Stimulated activated naive CD8-positive, alpha-beta T cell treated with anti-CD3 and anti-CD28 coated beads, Interleukin-15, Interleukin-2, amounts not matched to agents 100 ng/mL and 50 ng/mL, for 24 hours (primary cell): ENCODE results near the gene INHBE.
"Not testable (repeated sequence)": the region's sequence is repeated elsewhere in the genome, so short reads cannot be mapped to it uniquely, and the experiment has no call there.

ENCODE experiments used
- H3K27ac Mint-ChIP-seq: one replicate; pipeline ENCODE4 v1.8.0; 2021; ENCODE audit warnings: mild to moderate bottlenecking, mixed read lengths
- H3K27me3 Mint-ChIP-seq: one replicate; pipeline ENCODE4 v1.8.0; 2021; ENCODE audit warnings: mixed read lengths
- H3K36me3 Mint-ChIP-seq: one replicate; pipeline ENCODE4 v1.8.0; 2021; ENCODE audit warnings: low read depth, mixed read lengths
- H3K4me1 Mint-ChIP-seq: one replicate; pipeline ENCODE4 v1.8.0; 2021; ENCODE audit warnings: low read depth, mixed read lengths
- H3K4me3 Mint-ChIP-seq: one replicate; pipeline ENCODE4 v1.8.0; 2021; ENCODE audit warnings: mild to moderate bottlenecking, mixed read lengths
- H3K9me3 Mint-ChIP-seq: one replicate; pipeline ENCODE4 v1.8.0; 2021; ENCODE audit warnings: mixed read lengths

INHBE gene

DNA sequence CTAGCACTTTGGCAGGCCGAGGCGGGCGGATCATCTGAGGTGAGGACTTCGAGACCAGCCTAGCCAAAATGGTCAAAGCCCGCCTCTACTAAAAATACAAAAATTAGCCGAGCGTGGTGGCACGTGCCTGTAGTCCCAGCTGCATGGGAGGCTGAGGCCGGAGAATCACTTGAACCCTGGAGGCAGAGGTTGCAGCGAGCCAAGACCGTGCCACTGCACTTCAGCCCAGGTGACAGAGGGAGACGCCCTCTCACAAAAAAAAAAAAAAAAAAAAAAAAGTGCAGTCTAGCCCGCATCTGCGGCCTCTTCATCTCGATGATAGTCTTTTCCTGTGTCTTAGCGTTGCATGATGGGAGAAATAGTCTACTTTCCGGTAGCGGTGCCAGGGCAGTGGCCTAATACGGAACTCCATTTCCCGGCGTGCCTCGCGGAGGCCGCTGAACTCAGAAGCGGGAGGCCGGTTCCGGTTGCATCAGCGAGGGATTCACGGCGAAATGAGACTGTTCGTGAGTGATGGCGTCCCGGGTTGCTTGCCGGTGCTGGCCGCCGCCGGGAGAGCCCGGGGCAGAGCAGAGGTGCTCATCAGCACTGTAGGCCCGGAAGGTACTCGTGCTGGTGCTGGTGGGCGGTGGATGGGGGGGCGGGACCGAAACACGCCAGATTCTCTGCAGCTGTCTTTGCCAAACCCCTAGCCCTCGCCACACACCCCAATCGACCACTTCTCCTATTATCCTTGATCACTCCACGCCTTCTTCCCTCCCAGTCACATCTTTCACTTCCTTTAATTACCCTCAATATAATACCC is 32.7 kb downstream of the INHBE start, which contains the start of gene MARS1:
Gene MARS1 (plus strand): TSS at position 472 of the 805 bp plus-strand sequence. CDS start 23 bp downstream, at position 495.
- Mint-ChIP-seq H3K4me1 (peaks cover 48% of the 10 kb centered on the region), H3K27ac (peak within 1 kb of the TSS; percentile 90), H3K9me3 (no peaks in the 10 kb centered on the region), H3K36me3 (peaks cover 50% of the 10 kb centered on the region), H3K4me3 (peak within 1 kb of the TSS; percentile 90), H3K27me3 (no peaks in the 10 kb centered on the region)

DNA sequence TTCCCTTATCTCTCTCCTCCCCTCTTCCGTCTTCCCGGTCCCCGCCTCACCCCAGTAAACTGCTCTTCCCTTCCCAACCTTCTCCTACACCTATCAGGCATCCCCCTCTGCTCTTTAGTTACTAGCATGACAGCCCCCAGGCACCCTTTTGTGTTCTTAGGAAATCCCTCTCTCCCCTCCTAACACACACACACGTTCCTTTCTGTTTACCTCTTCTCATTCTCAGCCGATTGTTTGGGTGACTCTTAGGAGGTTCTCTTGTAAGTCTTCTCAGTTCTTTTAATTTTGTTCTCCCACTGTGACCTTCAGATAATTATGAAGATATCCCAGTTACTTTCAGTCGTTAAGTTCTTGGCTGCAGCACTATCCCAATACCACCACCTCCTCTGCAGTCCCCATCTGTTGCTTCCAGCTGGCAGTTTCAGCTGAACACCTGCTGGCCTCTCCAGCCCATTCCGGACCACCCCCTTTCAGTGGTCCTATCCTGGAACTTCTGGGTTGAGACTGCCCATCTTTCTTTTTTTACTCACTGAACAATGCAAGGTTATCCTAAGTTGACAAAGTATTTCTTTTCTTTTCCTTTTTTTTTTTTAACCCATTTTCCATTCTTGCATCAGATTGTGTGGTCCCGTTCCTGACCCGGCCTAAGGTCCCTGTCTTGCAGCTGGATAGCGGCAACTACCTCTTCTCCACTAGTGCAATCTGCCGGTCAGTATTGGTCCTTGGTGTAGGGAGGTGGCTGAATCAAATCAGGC is 33.5 kb downstream of the INHBE start:
- Mint-ChIP-seq H3K27ac (peak overlapping the region; percentile 90), H3K27me3 (no peaks in the 10 kb centered on the region), H3K9me3 (no peaks in the 10 kb centered on the region), H3K36me3 (peaks cover 53% of the 10 kb centered on the region), H3K4me3 (peak overlapping the region; percentile 90), H3K4me1 (peaks cover 42% of the 10 kb centered on the region)

DNA sequence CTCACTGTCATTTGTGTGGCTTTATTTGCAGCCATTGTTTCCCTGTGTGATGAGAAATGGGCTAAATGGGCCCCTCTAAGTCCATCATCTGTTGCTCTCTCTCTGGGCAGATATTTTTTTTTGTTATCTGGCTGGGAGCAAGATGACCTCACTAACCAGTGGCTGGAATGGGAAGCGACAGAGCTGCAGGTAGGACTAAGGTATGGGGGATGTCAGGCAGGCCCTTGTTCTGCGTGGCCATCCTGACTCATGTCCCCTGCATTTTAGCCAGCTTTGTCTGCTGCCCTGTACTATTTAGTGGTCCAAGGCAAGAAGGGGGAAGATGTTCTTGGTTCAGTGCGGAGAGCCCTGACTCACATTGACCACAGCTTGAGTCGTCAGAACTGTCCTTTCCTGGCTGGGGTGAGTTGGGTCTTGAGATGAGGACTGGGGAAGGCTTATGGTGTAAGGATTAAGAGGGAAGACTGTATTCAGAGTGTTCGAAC is 34.1 kb downstream of the INHBE start:
- Mint-ChIP-seq H3K4me1 (peaks cover 41% of the 10 kb centered on the region), H3K9me3 (no peaks in the 10 kb centered on the region), H3K36me3 (peaks cover 53% of the 10 kb centered on the region), H3K27ac (peak overlapping the region; percentile 90), H3K27me3 (no peaks in the 10 kb centered on the region), H3K4me3 (peak overlapping the region; percentile 90)

DNA sequence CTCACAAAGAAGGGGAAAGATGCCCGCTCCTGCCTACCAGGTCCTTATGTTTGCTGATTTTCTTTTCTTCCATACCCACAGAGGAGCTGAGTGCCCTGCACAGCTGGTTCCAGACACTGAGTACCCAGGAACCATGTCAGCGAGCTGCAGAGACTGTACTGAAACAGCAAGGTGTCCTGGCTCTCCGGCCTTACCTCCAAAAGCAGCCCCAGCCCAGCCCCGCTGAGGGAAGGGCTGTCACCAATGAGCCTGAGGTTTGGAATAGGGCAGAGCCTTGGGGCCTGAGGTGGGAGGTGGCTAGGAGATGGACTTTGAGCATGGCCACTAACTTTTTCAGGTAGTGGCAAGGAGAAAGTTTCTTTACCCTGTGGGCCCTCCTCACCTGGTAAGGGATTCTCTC is 35.0 kb downstream of the INHBE start:
- H3K4me1 Mint-ChIP-seq = peaks cover 41% of the 10 kb centered on the region
- H3K36me3 Mint-ChIP-seq = peaks cover 53% of the 10 kb centered on the region
- H3K27ac Mint-ChIP-seq = no peak overlapping the region
- H3K27me3 Mint-ChIP-seq = no peaks in the 10 kb centered on the region
- no peaks in the 10 kb centered on the region for H3K9me3 Mint-ChIP-seq
- H3K4me3 Mint-ChIP-seq = peak overlapping the region; percentile 13

DNA sequence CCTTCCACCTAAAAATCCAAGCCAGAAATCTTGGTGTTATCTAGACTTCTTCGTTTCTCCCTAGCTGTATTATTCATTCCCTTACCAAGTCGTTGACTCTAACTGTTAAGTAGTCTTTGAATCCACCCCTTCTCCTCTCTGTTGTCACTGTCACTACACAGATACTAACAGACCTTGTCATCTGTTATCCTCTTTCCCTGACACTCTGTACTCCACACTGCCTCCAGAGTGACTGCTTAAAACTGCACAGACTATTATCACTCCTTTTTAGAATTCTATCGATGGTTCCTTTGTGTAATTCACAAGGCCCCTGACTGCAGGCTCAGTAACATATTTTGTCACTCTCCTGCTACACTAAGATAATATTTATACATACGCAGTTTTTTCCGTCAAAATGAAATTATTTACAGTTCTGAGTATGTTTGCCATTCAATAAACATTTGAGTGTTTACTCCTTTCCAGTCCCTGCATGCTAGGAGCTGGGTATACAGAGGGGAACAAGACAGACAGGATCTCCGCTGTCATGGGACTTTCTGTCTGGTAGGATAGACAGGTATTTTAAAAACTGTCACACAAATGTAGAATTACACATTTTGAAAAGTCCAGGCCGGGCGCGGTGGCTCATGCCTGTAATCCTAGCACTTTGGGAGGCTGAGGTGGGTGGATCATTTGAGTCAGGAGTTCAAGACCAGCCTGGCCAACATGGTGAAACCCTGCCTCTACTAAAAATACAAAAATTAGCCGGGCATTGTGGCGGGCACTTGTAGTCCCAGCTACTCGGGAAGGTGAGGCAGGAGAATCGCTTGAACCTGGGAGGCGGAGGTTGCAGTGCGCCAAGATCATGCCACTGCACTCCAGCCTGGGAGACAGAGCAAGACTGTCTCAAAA is 36.5 kb downstream of the INHBE start:
- no peaks in the 10 kb centered on the region for H3K27me3 Mint-ChIP-seq
- no peaks in the 10 kb centered on the region for H3K9me3 Mint-ChIP-seq
- peak overlapping the region; percentile 64 for H3K27ac Mint-ChIP-seq
- H3K4me3 Mint-ChIP-seq = peak overlapping the region; percentile 3
- H3K36me3 Mint-ChIP-seq = peaks cover 66% of the 10 kb centered on the region
- H3K4me1 Mint-ChIP-seq = peaks cover 41% of the 10 kb centered on the region

DNA sequence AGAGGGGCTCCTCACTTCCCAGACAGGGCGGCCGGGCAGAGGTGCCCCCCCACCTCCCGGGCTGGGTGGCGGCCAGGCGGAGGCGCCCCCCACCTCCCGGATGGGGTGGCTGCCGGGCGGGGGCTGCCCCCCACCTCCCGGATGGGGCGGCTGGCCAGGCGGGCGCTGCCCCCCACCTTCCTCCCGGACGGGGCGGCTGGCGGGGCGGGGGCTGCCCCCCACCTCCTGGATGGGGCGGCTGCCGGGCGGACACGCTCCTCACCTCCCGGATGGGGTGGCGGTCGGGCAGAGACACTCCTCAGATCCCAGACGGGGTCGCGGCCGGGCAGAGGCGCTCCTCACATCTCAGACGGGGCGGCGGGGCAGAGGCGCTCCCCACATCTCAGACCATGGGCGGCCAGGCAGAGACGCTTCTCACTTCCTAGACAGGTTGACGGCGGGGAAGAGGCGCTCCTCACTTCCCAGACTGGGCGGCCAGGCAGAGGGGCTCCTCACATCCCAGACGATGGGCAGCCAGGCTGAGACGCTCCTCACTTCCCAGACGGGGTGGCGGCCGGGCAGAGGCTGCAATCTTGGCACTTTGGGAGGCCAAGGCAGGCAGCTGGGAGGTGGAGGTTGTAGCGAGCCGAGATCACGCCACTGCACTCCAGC is 40.1 kb downstream of the INHBE start:
- not testable (repeated sequence) for H3K9me3 Mint-ChIP-seq, H3K27ac Mint-ChIP-seq, H3K27me3 Mint-ChIP-seq, H3K4me3 Mint-ChIP-seq
- Mint-ChIP-seq H3K36me3 (peaks cover 70% of the 10 kb centered on the region), H3K4me1 (peaks cover 20% of the 10 kb centered on the region)

DNA sequence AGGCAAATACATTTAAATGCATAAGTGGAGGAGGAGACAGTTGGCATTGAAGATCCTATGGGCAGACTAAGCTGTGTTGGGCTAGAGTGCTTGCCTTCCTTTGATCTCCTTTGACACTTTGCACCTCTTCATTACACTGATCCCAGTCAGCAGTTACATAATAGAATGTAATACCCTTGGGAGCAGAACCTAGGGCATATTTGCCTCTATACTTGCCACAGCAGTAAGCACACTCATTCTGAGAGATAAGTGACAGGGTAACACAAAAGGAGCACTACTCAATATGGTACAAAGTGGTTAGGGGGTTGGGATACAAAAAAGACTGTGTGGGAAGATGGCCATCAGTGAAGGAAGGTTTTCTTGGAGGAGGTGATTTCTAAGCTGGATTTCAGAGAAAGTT is 41.7 kb downstream of the INHBE start:
- Mint-ChIP-seq H3K4me1 (peaks cover 9% of the 10 kb centered on the region), H3K9me3 (no peaks in the 10 kb centered on the region), H3K4me3 (no peak overlapping the region), H3K27ac (peak overlapping the region; percentile 14), H3K36me3 (peaks cover 67% of the 10 kb centered on the region), H3K27me3 (no peaks in the 10 kb centered on the region)

DNA sequence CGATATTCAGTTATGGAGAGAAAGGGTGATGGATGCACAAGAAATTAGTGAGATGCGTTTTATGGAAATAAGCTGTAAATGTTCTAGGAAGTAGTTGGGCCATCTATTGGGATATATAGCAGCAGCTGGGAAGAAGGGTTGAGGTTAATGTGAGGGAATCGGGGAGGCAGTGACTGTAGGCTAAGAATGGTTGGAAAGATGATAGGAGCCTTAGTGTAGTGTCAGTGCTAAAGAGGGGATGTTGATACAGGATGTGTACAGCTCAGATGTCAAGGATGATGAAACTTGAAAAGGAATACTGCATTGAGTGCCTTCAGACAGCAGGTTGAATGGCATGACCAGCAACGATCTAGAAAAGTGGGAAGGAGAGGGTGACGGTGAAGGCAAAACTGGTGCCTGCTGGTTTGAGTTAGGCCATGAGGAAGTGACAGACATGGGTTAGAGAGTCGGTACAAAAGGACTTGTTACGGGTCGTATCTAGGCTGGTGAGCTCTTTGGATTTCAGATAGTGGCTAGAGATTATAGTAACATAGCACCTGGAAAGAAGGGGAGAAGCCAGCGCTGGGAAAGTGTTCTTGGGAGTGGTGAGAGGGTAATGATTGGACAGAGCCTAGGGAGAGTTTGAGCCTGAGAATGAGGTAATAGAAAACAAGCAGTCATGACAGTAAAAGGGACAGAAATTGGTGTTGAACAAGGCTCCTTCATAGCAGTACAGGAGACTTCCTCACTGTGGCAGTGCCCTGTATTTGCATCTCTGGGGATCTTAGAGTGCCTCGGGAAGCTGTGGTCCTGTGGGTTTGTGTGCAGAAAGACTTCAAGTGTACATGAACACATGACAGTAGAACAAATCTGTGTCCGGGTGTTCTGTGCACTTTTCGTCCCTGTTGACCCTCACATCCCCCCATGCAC is 42.4 kb downstream of the INHBE start:
- H3K4me1 Mint-ChIP-seq = peaks cover 9% of the 10 kb centered on the region
- H3K27ac Mint-ChIP-seq = peak overlapping the region; percentile 14
- H3K4me3 Mint-ChIP-seq = no peak overlapping the region
- peaks cover 67% of the 10 kb centered on the region for H3K36me3 Mint-ChIP-seq
- no peaks in the 10 kb centered on the region for H3K27me3 Mint-ChIP-seq
- no peaks in the 10 kb centered on the region for H3K9me3 Mint-ChIP-seq

DNA sequence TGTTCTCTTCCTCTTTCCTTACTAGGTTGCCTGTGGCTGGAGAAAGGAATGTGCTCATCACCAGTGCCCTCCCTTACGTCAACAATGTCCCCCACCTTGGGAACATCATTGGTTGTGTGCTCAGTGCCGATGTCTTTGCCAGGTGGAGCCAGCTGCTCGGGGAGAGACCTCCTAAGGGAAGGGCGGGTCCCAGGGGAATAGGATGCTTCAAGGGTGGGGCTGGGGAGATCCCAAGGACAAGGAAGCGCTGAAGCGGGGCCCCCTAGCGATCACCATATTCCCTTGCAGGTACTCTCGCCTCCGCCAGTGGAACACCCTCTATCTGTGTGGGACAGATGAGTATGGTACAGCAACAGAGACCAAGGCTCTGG is 43.0 kb downstream of the INHBE start:
- no peaks in the 10 kb centered on the region for H3K27me3 Mint-ChIP-seq
- H3K9me3 Mint-ChIP-seq = no peaks in the 10 kb centered on the region
- H3K4me1 Mint-ChIP-seq = peaks cover 5% of the 10 kb centered on the region
- H3K4me3 Mint-ChIP-seq = no peak overlapping the region
- peaks cover 66% of the 10 kb centered on the region for H3K36me3 Mint-ChIP-seq
- H3K27ac Mint-ChIP-seq = no peak overlapping the region

DNA sequence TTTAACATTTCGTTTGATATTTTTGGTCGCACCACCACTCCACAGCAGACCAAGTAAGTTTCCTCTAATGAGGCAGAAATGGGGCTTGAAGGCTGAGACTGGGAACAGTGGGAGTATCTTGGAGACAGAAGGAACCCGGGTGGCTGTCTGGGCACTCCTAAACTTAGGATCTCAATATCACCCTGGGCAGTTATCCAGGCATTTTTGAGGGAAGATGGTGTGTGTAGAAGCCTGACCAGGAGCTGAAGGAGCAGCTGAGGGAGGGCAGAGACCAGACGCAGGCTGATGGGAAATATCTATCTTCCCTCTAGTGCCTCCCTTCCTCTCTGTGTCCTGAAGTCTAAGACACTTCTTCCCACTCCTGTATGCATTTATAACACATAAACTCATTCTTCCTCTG is 43.5 kb downstream of the INHBE start:
- H3K27me3 Mint-ChIP-seq = no peaks in the 10 kb centered on the region
- H3K4me3 Mint-ChIP-seq = no peak overlapping the region
- H3K4me1 Mint-ChIP-seq = peaks cover 5% of the 10 kb centered on the region
- peaks cover 70% of the 10 kb centered on the region for H3K36me3 Mint-ChIP-seq
- H3K27ac Mint-ChIP-seq = peak overlapping the region; percentile 70
- no peaks in the 10 kb centered on the region for H3K9me3 Mint-ChIP-seq

DNA sequence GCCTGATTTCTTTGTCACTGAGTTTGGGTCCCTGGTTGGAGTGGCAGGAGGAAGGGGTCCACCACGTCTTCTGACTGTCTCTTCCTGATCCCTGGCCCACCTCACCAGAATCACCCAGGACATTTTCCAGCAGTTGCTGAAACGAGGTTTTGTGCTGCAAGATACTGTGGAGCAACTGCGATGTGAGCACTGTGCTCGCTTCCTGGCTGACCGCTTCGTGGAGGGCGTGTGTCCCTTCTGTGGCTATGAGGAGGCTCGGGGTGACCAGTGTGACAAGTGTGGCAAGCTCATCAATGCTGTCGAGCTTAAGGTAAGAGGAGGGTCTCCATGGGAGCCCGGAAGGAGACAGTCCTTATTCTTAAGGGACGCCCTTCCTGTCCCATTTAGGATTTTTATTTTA is 45.1 kb downstream of the INHBE start:
- H3K27ac Mint-ChIP-seq = no peak overlapping the region

DNA sequence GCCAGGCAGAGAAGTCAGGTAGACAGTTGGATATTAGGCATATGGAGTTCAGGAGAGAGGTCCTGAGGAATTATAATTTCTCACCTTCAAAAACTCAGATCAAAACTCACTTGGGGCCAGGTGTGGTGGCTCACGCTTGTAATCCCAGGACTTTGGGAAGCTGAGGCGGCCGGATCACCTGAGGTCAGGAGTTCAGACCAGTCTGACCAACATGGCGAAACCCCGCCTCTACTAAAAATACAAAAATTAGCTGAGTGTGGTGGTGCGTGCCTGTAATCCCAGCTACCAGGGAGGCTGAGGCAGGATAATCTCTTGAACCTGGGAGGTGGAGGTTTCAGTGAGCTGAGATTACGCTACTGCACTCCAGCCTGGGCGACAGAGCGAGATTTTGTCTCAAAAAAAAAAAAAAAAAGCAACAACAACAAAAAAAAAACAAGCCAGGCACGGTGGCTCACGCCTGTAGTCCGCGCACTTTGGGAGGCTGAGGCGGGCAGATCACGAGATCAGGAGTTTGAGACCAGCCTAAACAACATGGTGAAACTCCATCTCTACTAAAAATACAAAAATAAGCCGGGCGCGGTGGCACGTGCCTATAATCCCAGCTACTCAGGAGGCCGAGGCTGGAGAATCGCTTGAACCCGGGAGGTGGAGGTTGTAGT is 47.3 kb downstream of the INHBE start:
- not testable (repeated sequence) for H3K27me3 Mint-ChIP-seq, H3K9me3 Mint-ChIP-seq, H3K4me1 Mint-ChIP-seq, H3K4me3 Mint-ChIP-seq, H3K27ac Mint-ChIP-seq
- H3K36me3 Mint-ChIP-seq = peaks cover 78% of the 10 kb centered on the region

More for the DNA sequence above, 45.1 kb downstream of the INHBE start:
- peaks cover 5% of the 10 kb centered on the region for H3K4me1 Mint-ChIP-seq
- no peaks in the 10 kb centered on the region for H3K9me3 Mint-ChIP-seq
- no peaks in the 10 kb centered on the region for H3K27me3 Mint-ChIP-seq
- peaks cover 84% of the 10 kb centered on the region for H3K36me3 Mint-ChIP-seq
- no peak overlapping the region for H3K4me3 Mint-ChIP-seq

DNA sequence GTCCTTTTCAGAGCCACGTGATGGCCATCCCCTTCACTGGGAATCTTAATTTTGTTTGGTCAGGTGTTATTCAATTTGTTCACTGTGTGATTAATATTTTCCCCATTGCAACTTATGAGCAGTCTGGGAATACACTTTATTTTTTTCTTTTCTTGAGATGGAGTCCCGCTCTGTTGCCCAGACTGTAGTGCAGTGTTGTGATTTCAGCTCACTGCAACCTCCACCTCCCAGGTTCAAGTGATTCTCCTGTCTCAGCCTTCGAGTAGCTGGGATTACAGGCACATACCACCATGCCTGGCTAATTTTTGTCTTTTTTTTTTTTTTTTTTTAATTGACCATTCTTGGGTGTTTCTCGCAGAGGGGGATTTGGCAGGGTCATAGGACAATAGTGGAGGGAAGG is 51.4 kb downstream of the INHBE start:
- not testable (repeated sequence) for H3K27ac Mint-ChIP-seq, H3K4me3 Mint-ChIP-seq, H3K9me3 Mint-ChIP-seq, H3K4me1 Mint-ChIP-seq, H3K27me3 Mint-ChIP-seq
- peaks cover 67% of the 10 kb centered on the region for H3K36me3 Mint-ChIP-seq
